HG03025 (cell line): ENCODE measurements around the gene TM4SF5.

ENCODE experiments used
- ATAC-seq: cut with Tn5 transposase; IDR thresholded peaks from one replicate; pipeline ENCODE4 v1.9.1; 2021; ENCODE audit warnings: mild to moderate bottlenecking, moderate library complexity; ENCODE audit not compliant: unreplicated experiment, low FRiP score

Gene TM4SF5

DNA sequence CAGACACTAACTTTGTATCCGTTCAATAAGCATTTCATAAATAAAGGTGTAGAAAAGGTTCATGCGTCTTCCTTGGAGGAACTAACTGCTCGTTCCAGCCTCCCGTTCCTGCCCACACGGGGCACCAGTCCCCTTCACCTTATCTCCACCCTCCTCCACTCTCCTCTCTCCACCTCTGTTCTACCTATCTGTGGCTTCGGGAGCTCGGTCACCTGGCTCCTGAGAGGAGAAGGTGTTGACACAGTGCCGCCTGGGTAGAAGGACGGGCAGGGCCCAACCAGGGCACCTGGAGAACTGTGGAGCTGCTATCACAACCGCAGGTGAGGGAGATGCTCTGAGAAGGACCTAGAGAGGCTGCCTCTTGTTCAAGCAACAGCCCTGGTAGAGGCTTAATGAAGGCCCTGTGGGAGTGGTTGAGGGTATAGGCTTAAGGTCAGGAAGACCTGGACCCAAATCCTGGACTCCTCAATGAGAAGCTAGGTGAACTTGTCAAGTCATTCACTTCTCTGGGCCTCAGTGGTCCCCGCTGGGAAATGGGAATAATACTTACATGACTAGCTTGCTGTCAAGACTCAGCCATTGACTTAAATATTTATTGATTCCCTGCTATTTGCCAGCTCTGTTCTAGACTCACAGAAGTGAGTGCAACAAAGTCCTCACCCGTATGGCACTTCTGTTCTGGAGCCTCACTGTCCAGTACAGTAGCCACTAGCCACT is 51.8 kb downstream of the TM4SF5 start:
- ATAC-seq, result no peak

DNA sequence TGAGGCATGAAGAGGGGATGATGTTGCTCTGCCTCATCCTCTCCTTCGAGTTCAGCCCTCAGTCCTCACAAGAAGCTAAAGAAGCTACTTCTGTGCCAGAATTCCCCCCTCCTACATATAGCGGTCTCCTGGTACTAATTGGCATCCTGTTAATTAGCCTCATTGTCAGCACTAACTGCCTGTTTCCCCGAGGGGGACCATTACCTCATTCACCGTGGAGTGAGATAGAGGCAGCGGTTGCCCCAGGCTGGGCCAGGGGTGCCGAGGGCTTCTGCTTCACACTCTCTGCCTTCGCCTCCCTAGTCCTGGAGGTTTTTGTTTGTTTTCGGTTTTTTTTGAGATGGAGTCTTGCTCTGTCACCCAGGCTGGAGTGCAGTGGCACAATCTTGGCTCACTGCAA is 55.7 kb downstream of the TM4SF5 start:
- no peak for ATAC-seq

DNA sequence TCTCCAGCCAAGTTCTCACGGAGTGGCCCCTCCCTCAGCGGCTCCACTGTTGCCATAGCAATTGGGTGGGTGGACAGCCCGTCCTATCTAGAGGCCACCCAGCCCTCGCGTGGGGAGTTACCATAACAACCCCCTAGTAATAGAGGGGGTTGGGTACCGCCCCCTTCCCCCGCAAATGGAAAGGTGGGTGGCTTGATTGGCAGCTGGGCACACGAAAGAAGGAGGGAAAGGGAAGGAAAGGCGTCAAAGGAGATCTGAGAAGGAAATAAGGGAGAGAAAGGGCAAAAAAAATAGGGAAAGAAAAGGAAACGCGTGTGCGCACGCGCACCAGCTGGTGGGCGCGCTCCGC is 61.1 kb downstream of the TM4SF5 start:
- ATAC-seq, result peak; percentile 2
